Uterus (tissue), 4 donors: ENCODE results near the gene CCDC106. TPM values are rescaled to one million over a fixed set of nuclear protein-coding genes. Genes with fewer than 3 reads are reported as not detected.

Source experiments
- DNase-seq, 2 donors: peaks; one replicate each; pipeline ENCODE4 v3.0.0-alpha.2; 2019 to 2020
- H3K27ac ChIP-seq, 2 donors: fragments of 200-600 bp; sonication (generic); 1 replicate in 1 of 2; 2 replicates in 1 of 2; pipeline ENCODE4 v1.5.1; 2016 to 2018
- H3K27me3 ChIP-seq, 2 donors: fragments of 200-600 bp; sonication (generic); one replicate each; pipeline ENCODE4 v1.5.1; 2018 to 2019; ENCODE audit warnings: control low read depth in 1 of 2
- H3K36me3 ChIP-seq, 2 donors: fragments of 200-600 bp; sonication (generic); one replicate each; pipeline ENCODE4 v1.5.1; 2019; ENCODE audit warnings: control low read depth in 1 of 2
- H3K4me1 ChIP-seq, 2 donors: fragments of 200-600 bp; sonication (generic); one replicate each; pipeline ENCODE4 v1.5.1; 2018 to 2019; ENCODE audit warnings: control low read depth in 1 of 2
- H3K4me3 ChIP-seq, 2 donors: fragments of 200-600 bp; sonication (generic); 1 replicate in 1 of 2; 2 replicates in 1 of 2; pipeline ENCODE4 v1.5.1; 2018 to 2019; ENCODE audit warnings: mild to moderate bottlenecking in 1 of 2
- H3K9me3 ChIP-seq, 2 donors: fragments of 200-600 bp; sonication (generic); one replicate each; pipeline ENCODE4 v1.5.1; 2019; ENCODE audit warnings: control low read depth in 1 of 2
- CTCF ChIP-seq, 4 experiments: fragments of 200-600 bp in 2 of 4; fragments of 450-650 bp in 2 of 4; sonication (generic) in 2 of 4; IDR thresholded peaks; one replicate each; pipeline ENCODE4 v1.5.1; 2016 to 2019; ENCODE audit warnings: antibody characterized with exemption in 4 of 4, mild to moderate bottlenecking in 2 of 4, moderate library complexity in 1 of 4
- POLR2A ChIP-seq, 2 donors: fragments of 450-650 bp; IDR thresholded peaks; one replicate each; pipeline ENCODE4 v1.6.1; 2016; ENCODE audit warnings: antibody characterized with exemption in 2 of 2, mild to moderate bottlenecking in 1 of 2, moderate library complexity in 1 of 2
- intact Hi-C: fragments of 100-400 bp; cut with DNase I; formaldehyde crosslinking; loops from one replicate; pipeline ENCODE4 v1.15.1; 2023; ENCODE audit warnings: low total_unique reads
- total RNA-seq, 4 donors: library from RNA; depleted of rRNA in 3 of 4; stranded (reverse); fragments of >200 nt in 3 of 4; gene quantifications; one replicate each; pipeline versions ENCODE4 v1.1.0 to v1.2.4, GENCODE V29; 2014 to 2023
- donor health status: DM: yes; HTN: yes; CAD: no.

CCDC106 gene
- total RNA-seq, 4 donors from 2014 or later = 2.9 to 25.0 (median 6.7) TPM

- no peak for DNase-seq
- TF ChIP-seq CTCF (IDR thresholded peaks at IDR 0.05) = no peak
- no peak for TF ChIP-seq POLR2A (IDR thresholded peaks at IDR 0.05)
- no peak overlapping the region for H3K27ac ChIP-seq
- no peaks in the 10 kb centered on the region for H3K9me3 ChIP-seq
- no peaks in the 10 kb centered on the region for H3K36me3 ChIP-seq
- intact Hi-C loops = no loop called here
- H3K27me3 ChIP-seq = no peaks in the 10 kb centered on the region
- H3K4me3 ChIP-seq = no peak overlapping the region
- H3K4me1 ChIP-seq = peaks cover 7 to 14% of the 10 kb centered on the region in 2 donors
Observed at GRCh38 chr19:55680339-55681130, 32.5 kb downstream of the CCDC106 start.

- no peak for TF ChIP-seq POLR2A (IDR thresholded peaks at IDR 0.05)
- TF ChIP-seq CTCF (IDR thresholded peaks at IDR 0.05) = no peak
- no peaks in the 10 kb centered on the region for H3K9me3 ChIP-seq
- H3K4me3 ChIP-seq = no peak overlapping the region
- intact Hi-C loops = no loop called here
- no peak for DNase-seq
- H3K27me3 ChIP-seq = no peaks in the 10 kb centered on the region
- H3K36me3 ChIP-seq = no peaks in the 10 kb centered on the region
- H3K4me1 ChIP-seq = peaks cover 7 to 14% of the 10 kb centered on the region in 2 donors
- H3K27ac ChIP-seq = no peak overlapping the region
Observed at GRCh38 chr19:55681131-55682092, 33.4 kb downstream of the CCDC106 start.

DNA sequence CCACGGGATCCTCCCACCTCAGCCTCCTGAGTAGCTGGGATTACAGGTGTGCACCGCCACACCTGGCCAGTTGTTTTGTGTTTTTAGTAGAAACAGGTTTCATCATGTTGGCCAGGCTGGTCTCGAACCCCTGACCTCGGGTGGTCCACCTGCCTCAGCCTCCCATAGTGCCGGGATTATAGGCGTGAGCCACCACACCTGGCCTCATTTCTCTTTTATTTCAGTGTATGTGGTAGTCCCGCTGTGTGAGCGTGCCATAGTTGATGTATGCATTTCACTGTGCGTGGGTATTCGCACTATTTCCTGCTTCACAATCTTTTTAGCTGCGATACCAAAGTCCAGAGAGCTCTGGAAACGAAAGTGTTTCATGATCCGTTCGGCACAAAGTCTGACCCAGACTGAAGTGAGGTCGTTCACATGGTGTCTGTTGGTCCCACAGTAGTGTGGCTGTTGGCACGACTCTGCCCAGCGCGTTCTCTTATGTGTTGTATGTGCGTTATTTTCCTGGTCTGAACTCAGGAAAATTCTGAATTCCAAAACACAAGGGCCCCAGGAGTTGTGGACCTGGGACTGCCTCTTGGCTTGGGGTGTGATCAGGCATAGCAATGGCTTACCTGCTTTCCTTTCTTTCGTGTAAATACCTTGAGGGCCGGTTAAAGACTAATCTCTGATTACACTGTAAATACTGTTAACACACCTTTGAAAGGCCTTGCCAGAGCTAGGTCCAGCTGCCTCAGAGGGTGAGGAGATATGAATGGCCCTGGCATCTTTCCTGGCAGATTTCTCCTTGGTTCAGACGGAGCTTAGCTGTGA lies 35.6 kb downstream of the CCDC106 start:
- Histone ChIP-seq H3K4me3 (no peak overlapping the region), H3K9me3 (no peaks in the 10 kb centered on the region), H3K36me3 (no peaks in the 10 kb centered on the region), H3K27me3 (no peaks in the 10 kb centered on the region), H3K27ac (no peak overlapping the region), H3K4me1 (no peaks in the 10 kb centered on the region)
- DNase-seq = no peak
- intact Hi-C loops = no loop called here
- no peak for TF ChIP-seq CTCF (IDR thresholded peaks at IDR 0.05)
- no peak for TF ChIP-seq POLR2A (IDR thresholded peaks at IDR 0.05)

- Histone ChIP-seq H3K4me3 (no peak overlapping the region), H3K27ac (no peak overlapping the region), H3K36me3 (no peaks in the 10 kb centered on the region), H3K27me3 (no peaks in the 10 kb centered on the region), H3K4me1 (no peaks in the 10 kb centered on the region), H3K9me3 (no peaks in the 10 kb centered on the region)
- intact Hi-C loops = no loop called here
- TF ChIP-seq CTCF (IDR thresholded peaks at IDR 0.05) = no peak
- TF ChIP-seq POLR2A (IDR thresholded peaks at IDR 0.05) = no peak
- DNase-seq = no peak
Observed at GRCh38 chr19:55684946-55685681, 37.1 kb downstream of the CCDC106 start.
